HepG2 (cell line): ENCODE measurements around the gene CIAO3. TPM values are rescaled to one million over a fixed set of nuclear protein-coding genes. Genes with fewer than 3 reads are reported as not detected.

Source experiments
- ARNT ChIP-seq: fragments of 450-650 bp; IDR thresholded peaks from 2 replicates; pipeline ENCODE4 v1.6.1; 2017
- ATRX ChIP-seq: sonication (generic); formaldehyde crosslinking; IDR thresholded peaks from 2 replicates; pipeline ENCODE4 v1.4.0; 2020; ENCODE audit warnings: missing genetic modification reagents, borderline replicate concordance
- FOSL2 ChIP-seq: sonication (generic); formaldehyde crosslinking; IDR thresholded peaks from 2 replicates; pipeline ENCODE4 v1.4.0; 2020; ENCODE audit warnings: missing genetic modification reagents
- HMGXB4 ChIP-seq, 2 experiments: sonication (generic) in 1 of 2; formaldehyde crosslinking in 1 of 2; IDR thresholded peaks; 2 replicates each; pipeline versions ENCODE4 v1.4.0 to v1.6.1; 2018 to 2020; ENCODE audit warnings: missing genetic modification reagents in 2 of 2, borderline replicate concordance in 1 of 2, low read depth in 1 of 2, mild to moderate bottlenecking in 1 of 2, missing biosample characterization in 1 of 2
- HNF4G ChIP-seq, 2 experiments: sonication (generic) in 1 of 2; formaldehyde crosslinking in 1 of 2; IDR thresholded peaks; 2 replicates each; pipeline versions ENCODE4 v1.4.0 to v1.6.1; 2011 to 2020; ENCODE audit warnings: borderline replicate concordance in 2 of 2, low read depth in 2 of 2, mild to moderate bottlenecking in 2 of 2, low read length in 1 of 2, missing genetic modification reagents in 1 of 2, moderate library complexity in 1 of 2
- HOXD1 ChIP-seq: sonication (generic); formaldehyde crosslinking; IDR thresholded peaks from 2 replicates; pipeline ENCODE4 v1.5.0; 2020; ENCODE audit warnings: missing genetic modification reagents
- KLF13 ChIP-seq: sonication (generic); formaldehyde crosslinking; IDR thresholded peaks from 2 replicates; pipeline ENCODE4 v1.4.0; 2020; ENCODE audit warnings: mild to moderate bottlenecking, missing genetic modification reagents
- KLF9 ChIP-seq: IDR thresholded peaks from 2 replicates; pipeline ENCODE4 v1.6.1; 2016; ENCODE audit warnings: low read depth
- MEIS2 ChIP-seq: sonication (generic); formaldehyde crosslinking; IDR thresholded peaks from 2 replicates; pipeline ENCODE4 v1.9.0; 2021; ENCODE audit warnings: mild to moderate bottlenecking, missing genetic modification reagents
- MTA1 ChIP-seq: sonication (generic); formaldehyde crosslinking; IDR thresholded peaks from 2 replicates; pipeline ENCODE4 v1.4.0; 2020; ENCODE audit warnings: missing genetic modification reagents, mild to moderate bottlenecking, borderline replicate concordance
- MTF1 ChIP-seq: sonication (generic); formaldehyde crosslinking; IDR thresholded peaks from 2 replicates; pipeline ENCODE4 v1.5.0; 2020; ENCODE audit warnings: missing genetic modification reagents
- NCOA1 ChIP-seq: sonication (generic); formaldehyde crosslinking; IDR thresholded peaks from 2 replicates; pipeline ENCODE4 v1.9.0; 2021; ENCODE audit warnings: missing genetic modification reagents
- NR1H2 ChIP-seq: sonication (generic); formaldehyde crosslinking; IDR thresholded peaks from 2 replicates; pipeline ENCODE4 v1.8.1; 2022; ENCODE audit warnings: low read depth, missing genetic modification reagents, borderline replicate concordance
- REPIN1 ChIP-seq: sonication (generic); formaldehyde crosslinking; IDR thresholded peaks from 2 replicates; pipeline ENCODE4 v1.8.0; 2022; ENCODE audit warnings: missing genetic modification reagents, low read depth, mild to moderate bottlenecking, borderline replicate concordance
- RFX1 ChIP-seq: fragments of 450-650 bp; IDR thresholded peaks from 2 replicates; pipeline ENCODE4 v1.6.1; 2017
- SP5 ChIP-seq: IDR thresholded peaks from 2 replicates; pipeline ENCODE4 v1.6.1; 2016; ENCODE audit warnings: low read depth, borderline replicate concordance
- TIGD3 ChIP-seq: sonication (generic); formaldehyde crosslinking; IDR thresholded peaks from 2 replicates; pipeline ENCODE4 v1.5.1; 2020; ENCODE audit warnings: mild to moderate bottlenecking, missing genetic modification reagents, borderline replicate concordance
- WIZ ChIP-seq: sonication (generic); formaldehyde crosslinking; IDR thresholded peaks from 2 replicates; pipeline ENCODE4 v1.5.1; 2020; ENCODE audit warnings: mild to moderate bottlenecking, missing genetic modification reagents
- ZNF446 ChIP-seq: sonication (generic); formaldehyde crosslinking; IDR thresholded peaks from 2 replicates; pipeline ENCODE4 v1.5.0; 2020; ENCODE audit warnings: mild to moderate bottlenecking, missing genetic modification reagents
- polyA plus RNA-seq, 8 experiments: library from polyadenylated mRNA; depleted of rRNA in 3 of 8; stranded (reverse) in 7 of 8; unstranded in 1 of 8; fragments of >200 nt; fragmentation: Illumina TruSeq in 4 of 8; extraction: Trizol in 4 of 8; gene quantifications; 2 replicates each; pipeline versions ENCODE4 v1.2.1 to v1.2.3, GENCODE V29; 2011 to 2016; ENCODE audit warnings: low read depth in 4 of 8, missing spikeins in 1 of 8, mixed read lengths in 1 of 8; ENCODE audit not compliant: insufficient read depth in 1 of 8
- total RNA-seq, 5 experiments: library from RNA; depleted of rRNA; stranded (reverse); fragments of >200 nt; fragmentation: Illumina TruSeq; extraction: Trizol; gene quantifications; 2 replicates each; pipeline ENCODE4 v1.2.3, GENCODE V29; 2016; ENCODE audit warnings: low read depth in 1 of 5
- TF ChIP-seq, protein P1 (sequence below): sonication (generic); formaldehyde crosslinking; IDR thresholded peaks from 2 replicates; pipeline ENCODE4 v1.5.0; 2020; ENCODE audit warnings: missing genetic modification reagents, mild to moderate bottlenecking, borderline replicate concordance
- TF ChIP-seq, protein P2 (sequence below): sonication (generic); formaldehyde crosslinking; IDR thresholded peaks from 2 replicates; pipeline ENCODE4 v1.4.0; 2020; ENCODE audit warnings: mild to moderate bottlenecking, missing genetic modification reagents

CIAO3 gene
- total and polyA plus RNA-seq, 2 of the 13 experiments (the other 11 are each of a cell fraction or from before 2014, with no cell fraction given), result 21.7 to 25.0 TPM

GRCh38 chr16:679814-680624 is 60.8 kb downstream of the CIAO3 start, which contains the start of gene STUB1 (continued):
- TF ChIP-seq MTA1 (CRISPR knock-in tag) (no peak), KLF13 (no peak), RFX1 (no peak), REPIN1 (CRISPR knock-in tag) (no peak), ARNT (no peak), HMGXB4 (CRISPR knock-in tag; IDR thresholded peaks at IDR 0.05; ENCODE audit: borderline replicate concordance in 1 of 2, low read depth in 1 of 2) (0 out of 4 replicates have a peak, but pooled peaks of 1 of the 2 experiments have one; percentile 12), TIGD3 (CRISPR knock-in tag) (no peak), HOXD1 (no peak), HNF4G (IDR thresholded peaks at IDR 0.05; ENCODE audit: borderline replicate concordance, low read depth, low read length) (no peak), HNF4G (CRISPR knock-in tag; IDR thresholded peaks at IDR 0.05; ENCODE audit: borderline replicate concordance, low read depth) (no peak), SP5 (CRISPR knock-in tag) (no peak; the same call in 1 of the 2 replicates), MTF1 (CRISPR knock-in tag) (no peak), NR1H2 (CRISPR knock-in tag) (no peak), FOSL2 (CRISPR knock-in tag) (peak; percentile 14; the same call in 1 of the 2 replicates), MEIS2 (peak; percentile 49; the same call in 1 of the 2 replicates), NCOA1 (CRISPR knock-in tag) (no peak), WIZ (CRISPR knock-in tag) (no peak), ZNF446 (CRISPR knock-in tag) (peak; percentile 19; the same call in 1 of the 2 replicates), ATRX (CRISPR knock-in tag) (no peak), KLF9 (CRISPR knock-in tag) (no peak)
- TF ChIP-seq, protein P1, sequence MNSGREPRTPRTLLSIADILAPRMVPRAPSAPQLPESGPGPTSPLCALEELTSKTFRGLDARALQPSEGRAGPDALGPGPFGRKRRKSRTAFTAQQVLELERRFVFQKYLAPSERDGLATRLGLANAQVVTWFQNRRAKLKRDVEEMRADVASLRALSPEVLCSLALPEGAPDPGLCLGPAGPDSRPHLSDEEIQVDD (CRISPR knock-in tag), result no peak
- TF ChIP-seq, protein P2, sequence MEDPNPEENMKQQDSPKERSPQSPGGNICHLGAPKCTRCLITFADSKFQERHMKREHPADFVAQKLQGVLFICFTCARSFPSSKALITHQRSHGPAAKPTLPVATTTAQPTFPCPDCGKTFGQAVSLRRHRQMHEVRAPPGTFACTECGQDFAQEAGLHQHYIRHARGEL (CRISPR knock-in tag), result no peak
